Renal cortex interstitium (tissue), 11 donors: Measurements from ENCODE around the gene RASA3. TPM values are rescaled to one million over a fixed set of nuclear protein-coding genes. Genes with fewer than 3 reads are reported as not detected.
"Not testable (repeated sequence)": the region's sequence is repeated elsewhere in the genome, so short reads cannot be mapped to it uniquely, and the experiment has no call there.

Experiments used
- DNase-seq, 11 donors: peaks; one replicate each; pipeline ENCODE4 v3.0.0-alpha.2; 2013; ENCODE audit warnings: low read depth in 9 of 11, low spot score in 4 of 11; ENCODE audit errors: extremely low read depth in 1 of 11
- polyA plus RNA-seq, 3 donors: library from polyadenylated mRNA; unstranded; fragments of 120-200 nt; gene quantifications; one replicate each; pipeline ENCODE4 v1.2.1, GENCODE V29; 2013; ENCODE audit not compliant: insufficient read length in 3 of 3

Gene RASA3
- polyA plus RNA-seq, 3 donors = 11.0 to 14.2 (median 12.5) TPM

- no peak for DNase-seq
Observed at GRCh38 chr13:114145256-114145655, 12.8 kb upstream of the RASA3 start.

- DNase-seq = no peak
Observed at GRCh38 chr13:114144606-114145244, 12.3 kb upstream of the RASA3 start.

DNA sequence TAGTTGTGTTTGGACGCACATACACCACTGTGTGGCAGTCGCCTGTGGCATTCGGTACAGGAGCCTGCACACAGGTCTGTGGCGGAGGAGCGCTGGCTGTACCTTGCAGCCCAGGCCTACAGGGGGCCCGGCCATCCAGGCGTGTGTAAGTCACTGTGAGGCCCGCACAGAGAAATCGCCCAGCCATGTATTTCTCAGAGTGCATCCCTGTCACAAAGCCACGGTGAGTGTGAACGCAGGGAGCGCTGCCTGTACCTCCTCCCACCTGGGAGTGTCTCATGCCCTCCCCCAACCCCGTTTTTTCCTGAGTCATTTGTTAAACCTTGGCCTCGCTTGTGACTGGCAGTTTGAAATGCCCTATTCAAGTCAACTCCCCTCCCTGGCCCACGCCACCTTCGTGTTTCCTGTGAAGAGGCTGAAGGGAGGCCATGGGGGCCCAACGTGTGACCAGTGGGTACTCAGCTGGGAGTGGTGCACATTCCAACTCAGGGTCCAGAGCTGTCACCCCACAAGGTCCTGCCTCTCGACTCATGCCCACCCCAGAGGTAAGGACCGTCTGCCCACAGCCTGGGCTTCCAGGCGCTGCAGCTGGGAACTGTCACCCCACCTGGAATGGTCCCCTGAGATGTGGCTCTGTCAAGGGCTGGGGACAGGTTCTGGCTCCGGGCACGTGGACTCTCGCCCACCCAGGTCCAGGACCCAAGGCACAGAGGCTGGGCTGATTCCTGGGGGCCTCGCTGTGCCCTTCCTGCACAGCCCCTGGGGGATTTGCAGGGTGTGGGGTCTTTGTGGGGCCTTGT lies 11.6 kb upstream of the RASA3 start:
- no peak for DNase-seq

GRCh38 chr13:114142640-114143490 lies 10.4 kb upstream of the RASA3 start:
- DNase-seq = no peak

GRCh38 chr13:114142137-114142550 lies 9.7 kb upstream of the RASA3 start:
- DNase-seq = no peak

- DNase-seq = no peak
Observed at GRCh38 chr13:114141261-114141996, 9.0 kb upstream of the RASA3 start.

- no peak for DNase-seq
Observed at GRCh38 chr13:114140906-114141250, 8.5 kb upstream of the RASA3 start.

DNA sequence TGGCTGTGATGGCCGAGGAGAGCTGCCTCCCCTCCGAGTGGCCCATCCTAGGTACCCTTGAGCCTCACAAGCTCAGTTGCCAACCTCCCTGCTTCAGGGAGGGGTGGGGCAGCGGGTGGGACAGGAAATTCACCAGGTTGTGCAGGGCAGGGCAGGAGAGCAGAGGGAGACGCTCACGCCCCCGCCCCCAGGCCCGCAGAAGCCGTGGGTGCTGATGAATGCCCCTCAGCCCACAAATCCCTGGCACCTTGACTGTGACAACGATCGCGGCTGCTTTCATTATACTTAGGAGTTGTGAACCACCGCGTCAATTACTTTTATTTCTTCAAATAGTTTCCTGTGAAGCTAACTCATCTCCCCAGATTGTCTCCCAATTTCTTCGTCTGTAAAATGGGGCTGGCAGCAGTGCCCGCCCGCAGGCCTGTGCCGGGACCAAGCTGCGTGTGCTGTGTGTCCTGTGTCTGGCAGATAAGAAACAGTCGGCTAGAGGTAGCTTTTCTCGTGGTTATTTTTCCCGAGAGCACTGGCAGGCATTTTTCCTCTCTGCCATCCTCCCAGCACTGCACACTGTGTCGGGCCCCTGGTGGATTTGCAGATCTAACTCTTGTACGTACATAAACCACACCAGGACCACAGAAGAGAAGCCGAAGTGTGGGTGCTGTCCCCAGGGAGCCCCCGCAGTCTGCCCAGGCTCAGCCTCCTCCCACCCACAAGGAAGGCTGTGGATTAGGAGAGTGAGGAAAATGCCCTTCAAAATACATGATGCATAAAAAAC lies 7.9 kb upstream of the RASA3 start:
- DNase-seq = no peak

GRCh38 chr13:114136576-114136975 lies 4.2 kb upstream of the RASA3 start:
- DNase-seq = no peak

- DNase-seq = no peak
Observed at GRCh38 chr13:114135731-114136171, 3.3 kb upstream of the RASA3 start.

DNA sequence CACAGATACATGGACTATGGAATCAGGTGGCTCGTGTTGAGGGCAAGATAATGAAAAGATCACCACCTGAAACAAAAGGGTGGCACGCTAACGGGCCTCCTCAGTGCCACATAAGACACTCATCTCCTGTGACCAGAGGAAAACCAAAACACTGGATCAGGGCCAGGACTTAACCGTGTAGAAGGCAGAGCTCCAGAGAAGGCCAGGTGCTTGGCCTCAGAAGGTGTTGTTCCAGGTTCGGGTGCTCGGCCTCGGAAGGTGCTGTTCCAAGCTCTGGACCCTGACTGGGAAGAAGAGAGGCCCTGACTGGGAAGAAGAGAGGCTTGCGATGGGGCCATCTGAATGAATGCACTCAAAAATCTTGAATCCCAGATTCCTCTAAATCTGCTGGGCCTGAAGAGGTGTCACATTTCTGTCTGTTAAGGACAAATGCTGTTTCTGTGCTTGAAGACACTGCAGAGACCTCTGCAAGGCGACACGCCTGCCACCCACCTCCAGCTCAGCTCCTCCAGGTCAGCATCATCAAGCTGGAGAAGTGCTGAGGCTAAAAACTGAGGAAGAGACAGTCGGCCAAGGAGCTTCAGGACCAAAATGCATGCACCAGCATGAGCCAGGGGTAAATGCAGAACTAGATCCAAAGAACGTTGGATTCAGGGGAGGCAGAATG lies 2.7 kb upstream of the RASA3 start:
- no peak for DNase-seq

DNA sequence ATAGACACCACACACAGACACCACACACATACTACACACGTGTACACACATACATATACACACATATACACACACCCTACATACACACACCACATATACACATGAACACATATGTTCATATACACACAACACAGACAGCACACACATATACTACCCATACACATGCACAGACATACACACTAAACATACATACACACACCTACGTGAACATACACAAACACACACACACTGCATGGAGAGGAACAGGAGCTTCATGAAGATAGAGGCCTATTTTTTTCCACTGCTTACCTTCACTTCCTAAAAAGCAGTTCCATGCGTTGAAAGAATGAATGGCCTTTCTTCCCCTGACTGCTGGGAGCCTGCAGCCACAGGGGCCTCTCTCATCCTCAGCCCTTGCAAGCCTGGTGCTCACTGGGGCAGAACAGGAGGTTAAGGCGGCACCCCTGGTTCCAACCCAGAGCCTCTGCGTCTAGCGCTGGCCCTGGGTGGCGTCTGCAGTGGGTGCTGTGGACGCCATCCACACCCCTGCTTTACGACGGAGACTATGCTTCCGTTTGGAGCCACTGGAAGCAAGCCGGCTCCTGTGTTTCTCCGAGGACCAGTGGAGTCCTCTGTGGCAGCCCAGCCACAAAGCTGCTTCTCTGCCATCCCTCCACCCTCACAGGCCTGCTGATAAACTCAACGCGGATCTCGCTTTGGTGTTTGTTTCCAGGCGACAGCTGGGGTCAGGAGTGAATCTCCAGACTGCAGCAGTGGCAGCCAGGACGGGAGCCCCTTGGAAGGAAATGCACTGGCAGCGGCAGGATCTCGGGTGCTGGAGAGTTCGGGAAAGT lies 1.9 kb upstream of the RASA3 start:
- DNase-seq = no peak

GRCh38 chr13:114133552-114133951 lies 1.1 kb upstream of the RASA3 start:
- not testable (repeated sequence) for DNase-seq

DNA sequence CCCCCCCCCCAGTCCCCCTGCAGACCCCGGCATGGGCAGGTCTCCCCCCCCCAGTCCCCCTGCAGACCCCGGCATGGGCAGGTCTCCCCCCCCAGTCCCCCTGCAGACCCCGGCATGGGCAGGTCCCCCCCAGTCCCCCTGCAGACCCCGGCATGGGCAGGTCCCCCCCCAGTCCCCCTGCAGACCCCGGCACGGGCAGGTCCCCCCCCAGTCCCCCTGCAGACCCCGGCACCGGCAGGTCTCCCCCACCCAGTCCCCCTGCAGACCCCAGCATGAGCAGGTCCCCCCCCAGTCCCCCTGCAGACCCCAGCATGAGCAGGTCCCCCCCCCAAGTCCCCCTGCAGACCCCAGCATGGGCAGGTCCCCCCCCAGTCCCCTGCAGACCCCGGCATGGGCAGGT lies 703 bp upstream of the RASA3 start:
- not testable (repeated sequence) for DNase-seq

GRCh38 chr13:114131583-114132418 lies 622 bp downstream of the RASA3 start:
- DNase-seq = no peak
